Thoracic aorta (tissue), 2 donors: ENCODE results near the gene FBXO10. TPM values are rescaled to one million over a fixed set of nuclear protein-coding genes. Genes with fewer than 3 reads are reported as not detected.
"Not testable (repeated sequence)": the region's sequence is repeated elsewhere in the genome, so short reads cannot be mapped to it uniquely, and the experiment has no call there.

ENCODE experiments used
- ATAC-seq: fragments of 150-250 bp; one replicate; pipeline ENCODE4 v1.8.0; 2017; ENCODE audit warnings: low read depth; ENCODE audit not compliant: insufficient number of reproducible peaks, low FRiP score
- DNase-seq: peaks from one replicate; pipeline ENCODE4 v3.0.0-alpha.2; 2020; ENCODE audit warnings: low spot score
- H3K27ac ChIP-seq, 2 donors: fragments of 200-600 bp; sonication (generic); 1 replicate in 1 of 2; 2 replicates in 1 of 2; pipeline ENCODE4 v1.5.1; 2016; ENCODE audit warnings: mild to moderate bottlenecking in 2 of 2, moderate library complexity in 2 of 2
- H3K27me3 ChIP-seq: fragments of 200-600 bp; sonication (generic); replicated peaks from 2 replicates; pipeline ENCODE4 v1.6.0; 2016; ENCODE audit warnings: mild to moderate bottlenecking; ENCODE audit not compliant: insufficient read depth
- H3K36me3 ChIP-seq: fragments of 200-600 bp; sonication (generic); one replicate; pipeline ENCODE4 v1.5.1; 2016
- H3K4me1 ChIP-seq, 2 donors: fragments of 200-600 bp; sonication (generic); 1 replicate in 1 of 2; 2 replicates in 1 of 2; pipeline versions ENCODE4 v1.5.1 to v1.6.0; 2016; ENCODE audit warnings: low read depth in 2 of 2, mild to moderate bottlenecking in 1 of 2; ENCODE audit not compliant: control insufficient read depth in 1 of 2
- H3K4me3 ChIP-seq: fragments of 200-600 bp; sonication (generic); 2 replicates; pipeline ENCODE4 v1.5.1; 2016; ENCODE audit warnings: mild to moderate bottlenecking
- H3K9me3 ChIP-seq: fragments of 200-600 bp; sonication (generic); 2 replicates; pipeline ENCODE4 v1.5.1; 2016
- CTCF ChIP-seq: fragments of 200-600 bp; sonication (generic); IDR thresholded peaks from one replicate; pipeline ENCODE4 v1.5.1; 2019; ENCODE audit warnings: antibody characterized with exemption
- total RNA-seq, 2 donors: library from RNA; depleted of rRNA; stranded (reverse); fragments of >200 nt; gene quantifications; one replicate each; pipeline versions ENCODE4 v1.1.0 to v1.2.3, GENCODE V29; 2016

FBXO10 gene
- total RNA-seq, 2 donors from 2014 or later: 6.9 to 20.7 TPM

GRCh38 chr9:37485389-37486255, 90.6 kb downstream of the FBXO10 start, which contains the start of gene POLR1E:
POLR1E (plus strand) TSS chr9:37485948; CDS start chr9:37486048, 100 bp downstream.
- peak; percentile 64 for ATAC-seq
- H3K4me1 ChIP-seq: peaks cover 17 to 22% of the 10 kb centered on the region in 2 donors
- H3K27ac ChIP-seq: peak within 1 kb of the TSS; percentile 90 to 93
- TF ChIP-seq CTCF: no peak
- no peaks in the 10 kb centered on the region for H3K9me3 ChIP-seq
- no peaks in the 10 kb centered on the region for H3K27me3 ChIP-seq
- DNase-seq: peak; percentile 68
- H3K4me3 ChIP-seq: peak within 1 kb of the TSS; percentile 87
- H3K36me3 ChIP-seq: no peaks in the 10 kb centered on the region

- Histone ChIP-seq H3K36me3 (no peaks in the 10 kb centered on the region), H3K27ac (no peak overlapping the region), H3K4me1 (peaks cover 0 to 3% of the 10 kb centered on the region in 2 donors), H3K9me3 (no peaks in the 10 kb centered on the region), H3K27me3 (no peaks in the 10 kb centered on the region), H3K4me3 (no peak overlapping the region)
- no peak for DNase-seq
- ATAC-seq: no peak
- TF ChIP-seq CTCF: no peak
Observed at GRCh38 chr9:37480759-37481158, 95.4 kb downstream of the FBXO10 start.

- not testable (repeated sequence) for H3K9me3 ChIP-seq, ATAC-seq, H3K27ac ChIP-seq, H3K4me1 ChIP-seq, H3K27me3 ChIP-seq, DNase-seq, H3K36me3 ChIP-seq, H3K4me3 ChIP-seq
Observed at GRCh38 chr9:37477987-37478619, 98.1 kb downstream of the FBXO10 start.

GRCh38 chr9:37477443-37477842, 98.7 kb downstream of the FBXO10 start:
- not testable (repeated sequence) for H3K27me3 ChIP-seq, H3K27ac ChIP-seq, H3K9me3 ChIP-seq, ATAC-seq, DNase-seq, H3K4me1 ChIP-seq, H3K36me3 ChIP-seq, H3K4me3 ChIP-seq

- no peak overlapping the region for H3K4me3 ChIP-seq
- no peaks in the 10 kb centered on the region for H3K36me3 ChIP-seq
- peaks cover 8 to 9% of the 10 kb centered on the region in 2 donors for H3K4me1 ChIP-seq
- no peak for TF ChIP-seq CTCF
- ATAC-seq: no peak
- H3K27ac ChIP-seq: no peak overlapping the region
- peaks cover 6% of the 10 kb centered on the region for H3K9me3 ChIP-seq
- no peak for DNase-seq
- no peaks in the 10 kb centered on the region for H3K27me3 ChIP-seq
Observed at GRCh38 chr9:37476930-37477329, 99.2 kb downstream of the FBXO10 start.

GRCh38 chr9:37474438-37474837, 101.7 kb downstream of the FBXO10 start:
- DNase-seq: no peak

GRCh38 chr9:37473982-37474381, 102.2 kb downstream of the FBXO10 start:
- not testable (repeated sequence) for H3K4me3 ChIP-seq, H3K27me3 ChIP-seq, H3K27ac ChIP-seq, H3K9me3 ChIP-seq, H3K36me3 ChIP-seq, ATAC-seq, DNase-seq
- peaks cover 8 to 13% of the 10 kb centered on the region in 2 donors for H3K4me1 ChIP-seq

More at GRCh38 chr9:37474438-37474837, 101.7 kb downstream of the FBXO10 start:
- no peak for ATAC-seq
- Histone ChIP-seq H3K9me3 (peaks cover 6% of the 10 kb centered on the region), H3K4me3 (no peak overlapping the region), H3K4me1 (peaks cover 8 to 13% of the 10 kb centered on the region in 2 donors), H3K27me3 (no peaks in the 10 kb centered on the region), H3K27ac (no peak overlapping the region), H3K36me3 (no peaks in the 10 kb centered on the region)
- TF ChIP-seq CTCF: no peak
